ENCODE results near the gene CA5A.

Gene CA5A

GRCh38 chr16:87964049-87964659 lies 27.8 kb upstream of the CA5A start:
- no peak for DNase-seq (ENCODE audit: low read depth in 2 of 3, low spot score in 1 of 3)

- peak; percentile 62 to 69 (median 63) for DNase-seq (ENCODE audit: low read depth in 2 of 3, low spot score in 1 of 3)
Observed at GRCh38 chr16:87963400-87963799, 27.1 kb upstream of the CA5A start.

GRCh38 chr16:87961623-87962022 lies 25.3 kb upstream of the CA5A start:
- DNase-seq (ENCODE audit: low read depth in 2 of 3, low spot score in 1 of 3): no peak

GRCh38 chr16:87960852-87961251 lies 24.5 kb upstream of the CA5A start:
- DNase-seq (ENCODE audit: low read depth in 2 of 3, low spot score in 1 of 3): no peak

GRCh38 chr16:87960296-87960695 lies 24.0 kb upstream of the CA5A start:
- no peak for DNase-seq (ENCODE audit: low read depth in 2 of 3, low spot score in 1 of 3)

- no peak for DNase-seq (ENCODE audit: low read depth in 2 of 3, low spot score in 1 of 3)
Observed at GRCh38 chr16:87959391-87959990, 23.2 kb upstream of the CA5A start.

GRCh38 chr16:87958632-87959031 lies 22.3 kb upstream of the CA5A start:
- no peak for DNase-seq (ENCODE audit: low read depth in 2 of 3, low spot score in 1 of 3)

- DNase-seq (ENCODE audit: low read depth in 2 of 3, low spot score in 1 of 3): no peak
Observed at GRCh38 chr16:87957296-87958094, 21.2 kb upstream of the CA5A start.

GRCh38 chr16:87956365-87957231 lies 20.3 kb upstream of the CA5A start:
- DNase-seq (ENCODE audit: low read depth in 2 of 3, low spot score in 1 of 3): peak; percentile 57 to 71 (median 64)

GRCh38 chr16:87956098-87956364 lies 19.7 kb upstream of the CA5A start:
- DNase-seq (ENCODE audit: low read depth in 2 of 3, low spot score in 1 of 3): no peak

- no peak for DNase-seq (ENCODE audit: low read depth in 2 of 3, low spot score in 1 of 3)
Observed at GRCh38 chr16:87955302-87956097, 19.2 kb upstream of the CA5A start.

GRCh38 chr16:87954826-87955225 lies 18.5 kb upstream of the CA5A start:
- no peak for DNase-seq (ENCODE audit: low read depth in 2 of 3, low spot score in 1 of 3)

GRCh38 chr16:87954361-87954760 lies 18.0 kb upstream of the CA5A start:
- no peak for DNase-seq (ENCODE audit: low read depth in 2 of 3, low spot score in 1 of 3)

GRCh38 chr16:87953308-87954215 lies 17.2 kb upstream of the CA5A start:
- no peak for DNase-seq (ENCODE audit: low read depth in 2 of 3, low spot score in 1 of 3)

GRCh38 chr16:87952751-87953150 lies 16.4 kb upstream of the CA5A start:
- DNase-seq (ENCODE audit: low read depth in 2 of 3, low spot score in 1 of 3): no peak

GRCh38 chr16:87951552-87952538 lies 15.5 kb upstream of the CA5A start:
- DNase-seq (ENCODE audit: low read depth in 2 of 3, low spot score in 1 of 3): peak in 2 of 3 donors; percentile 12 to 20

GRCh38 chr16:87950765-87951551 lies 14.6 kb upstream of the CA5A start, which contains the start of gene BANP:
Gene BANP (plus strand): TSS chr16:87951434. CDS start chr16:87975116, 23,682 bp downstream.
- DNase-seq (ENCODE audit: low read depth in 2 of 3, low spot score in 1 of 3): peak; percentile 94 to 97 (median 94)

Data from stimulated activated CD4-positive, alpha-beta T cell treated with anti-CD3 and anti-CD28 coated beads, Interleukin-12 subunit alpha, Interleukin-12 subunit beta, amount 100 ng/mL, for 48 hours (primary cell).